SK-N-SH treated with all-trans-retinoic acid at 6 μM for 48 hours (cell line): ENCODE data around the gene KLHL17.

Source experiments
- ESRRG ChIP-seq: fragments of 250-450 bp; sonication (Bioruptor Pico); IDR thresholded peaks from 2 replicates; pipeline ENCODE4 v1.6.1; 2021; ENCODE audit warnings: mild to moderate bottlenecking
- PATZ1 ChIP-seq: fragments of 250-450 bp; sonication (Bioruptor Pico); IDR thresholded peaks from 2 replicates; pipeline ENCODE4 v1.8.0; 2020; ENCODE audit warnings: mild to moderate bottlenecking, moderate library complexity, borderline replicate concordance
- TOX ChIP-seq: fragments of 250-450 bp; sonication (Bioruptor Pico); IDR thresholded peaks from 2 replicates; pipeline ENCODE4 v1.8.0; 2021; ENCODE audit warnings: mild to moderate bottlenecking, moderate library complexity, borderline replicate concordance
- ZFP3 ChIP-seq: fragments of 250-450 bp; sonication (Bioruptor Pico); IDR thresholded peaks from 2 replicates; pipeline ENCODE4 v1.5.0; 2020; ENCODE audit warnings: mild to moderate bottlenecking, moderate library complexity
- ZFP30 ChIP-seq: fragments of 450-650 bp; formaldehyde crosslinking; IDR thresholded peaks from 2 replicates; pipeline ENCODE4 v1.5.0; 2022; ENCODE audit warnings: mild to moderate bottlenecking, moderate library complexity

GRCh38 chr1:962381-963300 lies 2.3 kb downstream of the KLHL17 start:
- TF ChIP-seq PATZ1 (CRISPR knock-in tag) (no peak), ZFP3 (CRISPR knock-in tag) (no peak), ZFP30 (CRISPR knock-in tag) (no peak), ESRRG (CRISPR knock-in tag) (no peak), TOX (CRISPR knock-in tag) (no peak)
